SK-N-MC (cell line): Measurements from ENCODE around the gene SNRPD3.

Experiments
- DNase-seq: peaks from one replicate; pipeline ENCODE4 v3.0.0-alpha.2; 2011; ENCODE audit warnings: low read depth, low spot score
- H3K27ac ChIP-seq: fragments of 200-600 bp; sonication (generic); 2 replicates; pipeline ENCODE4 v1.5.1; 2016; ENCODE audit warnings: mixed run types
- H3K36me3 ChIP-seq: fragments of 200-600 bp; sonication (generic); 2 replicates; pipeline ENCODE4 v1.6.1; 2017; ENCODE audit warnings: antibody characterized with exemption, low read length, mixed read lengths; ENCODE audit not compliant: insufficient read depth
- H3K4me3 ChIP-seq: fragments of 200-600 bp; sonication (generic); 2 replicates; pipeline ENCODE4 v1.5.1; 2016
- H3K9ac ChIP-seq: fragments of 200-600 bp; sonication (generic); 2 replicates; pipeline ENCODE4 v1.8.0; 2017; ENCODE audit warnings: mixed run types, mixed read lengths; ENCODE audit not compliant: insufficient read length
- H3K9me3 ChIP-seq: fragments of 200-600 bp; sonication (generic); 2 replicates; pipeline ENCODE4 v1.6.1; 2017; ENCODE audit warnings: low read depth, mild to moderate bottlenecking, antibody characterized with exemption, low read length, moderate library complexity, mixed read lengths
- EZH2 ChIP-seq: fragments of 200-600 bp; sonication (generic); IDR thresholded peaks from one replicate; pipeline ENCODE4 v1.6.1; 2017; ENCODE audit warnings: antibody characterized with exemption
- FOXP2 ChIP-seq: optimal IDR thresholded peaks from 2 replicates; pipeline ENCODE3; 2011; ENCODE audit warnings: mild to moderate bottlenecking, moderate library complexity; ENCODE audit not compliant: insufficient read depth; ENCODE audit errors: extremely low read length, control extremely low read depth
- POLR2AphosphoS5 ChIP-seq: IDR thresholded peaks from 2 replicates; pipeline ENCODE4 v1.6.1; 2012; ENCODE audit warnings: mild to moderate bottlenecking, low read depth, low read length, borderline replicate concordance

The SNRPD3 gene

GRCh38 chr22:24553597-24554312 lies 2.0 kb upstream of the SNRPD3 start:
- no peak for DNase-seq

GRCh38 chr22:24554313-24555164 lies 1.3 kb upstream of the SNRPD3 start, which contains the start of gene GUCD1:
Gene GUCD1 (minus strand): TSS chr22:24555138. CDS start chr22:24554991, 147 bp downstream.
- Histone ChIP-seq H3K9ac (peak within 1 kb of the TSS; percentile 100), H3K36me3 (peaks cover 25% of the 10 kb centered on the region), H3K4me3 (peak within 1 kb of the TSS; percentile 100), H3K27ac (peak within 1 kb of the TSS; percentile 96), H3K9me3 (no peaks in the 10 kb centered on the region)
- peak; percentile 53; the same call in 1 of the 2 replicates for TF ChIP-seq POLR2AphosphoS5
- no peak for TF ChIP-seq EZH2
- no peak for TF ChIP-seq FOXP2
- no peak for DNase-seq

More at GRCh38 chr22:24553597-24554312, 2.0 kb upstream of the SNRPD3 start:
- Histone ChIP-seq H3K9ac (peak overlapping the region; percentile 92), H3K9me3 (no peaks in the 10 kb centered on the region), H3K4me3 (peak overlapping the region; percentile 100), H3K36me3 (peaks cover 17% of the 10 kb centered on the region), H3K27ac (no peak overlapping the region)
- no peak for TF ChIP-seq FOXP2
- TF ChIP-seq POLR2AphosphoS5 = no peak
- no peak for TF ChIP-seq EZH2

DNA sequence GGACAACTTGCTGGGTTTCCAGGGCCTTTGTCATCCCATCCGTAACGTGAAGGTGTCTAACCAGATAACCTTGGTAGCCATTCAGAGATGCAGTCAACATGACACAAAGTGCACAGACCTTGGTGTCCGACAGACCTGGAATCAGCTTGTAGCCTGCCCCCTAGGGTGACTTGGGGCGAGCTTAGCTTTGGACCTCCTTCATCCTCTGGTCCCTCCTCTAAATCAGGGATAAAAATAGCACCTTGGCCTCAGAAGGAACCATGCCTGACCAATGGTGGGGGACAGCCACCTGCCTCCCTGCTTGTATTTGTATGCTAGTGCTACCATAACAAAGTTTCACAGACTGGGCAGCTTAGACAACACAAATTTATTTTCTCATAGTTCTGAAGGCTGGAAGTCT lies 3.7 kb downstream of the SNRPD3 start:
- Histone ChIP-seq H3K27ac (no peak overlapping the region), H3K9me3 (no peaks in the 10 kb centered on the region), H3K4me3 (no peak overlapping the region), H3K36me3 (peaks cover 62% of the 10 kb centered on the region), H3K9ac (no peak overlapping the region)
- DNase-seq = no peak
- TF ChIP-seq FOXP2 (no peak), EZH2 (no peak), POLR2AphosphoS5 (no peak)

DNA sequence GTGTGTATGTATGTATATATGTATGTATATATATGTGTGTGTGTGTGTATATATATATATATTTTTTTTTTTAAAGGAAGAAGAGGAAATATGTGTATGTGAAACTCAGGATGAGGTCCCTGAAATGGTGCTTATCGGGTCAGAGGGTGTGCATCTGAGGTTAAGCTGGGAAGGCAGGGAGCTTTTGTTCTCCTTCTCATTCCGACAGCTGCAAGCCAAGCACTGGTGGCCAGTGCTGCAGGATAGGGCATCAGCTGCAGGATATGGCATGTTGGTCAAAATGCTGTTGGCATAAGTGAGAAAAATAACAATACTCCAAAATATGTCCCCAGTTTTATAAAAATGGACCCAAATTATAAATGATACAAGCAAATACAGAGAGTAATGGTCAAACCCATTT lies 7.4 kb downstream of the SNRPD3 start:
- Histone ChIP-seq H3K9me3 (no peaks in the 10 kb centered on the region), H3K36me3 (peaks cover 74% of the 10 kb centered on the region), H3K4me3 (no peak overlapping the region), H3K27ac (no peak overlapping the region), H3K9ac (no peak overlapping the region)
- TF ChIP-seq FOXP2 = no peak
- no peak for TF ChIP-seq POLR2AphosphoS5
- TF ChIP-seq EZH2 = no peak
- DNase-seq = no peak

DNA sequence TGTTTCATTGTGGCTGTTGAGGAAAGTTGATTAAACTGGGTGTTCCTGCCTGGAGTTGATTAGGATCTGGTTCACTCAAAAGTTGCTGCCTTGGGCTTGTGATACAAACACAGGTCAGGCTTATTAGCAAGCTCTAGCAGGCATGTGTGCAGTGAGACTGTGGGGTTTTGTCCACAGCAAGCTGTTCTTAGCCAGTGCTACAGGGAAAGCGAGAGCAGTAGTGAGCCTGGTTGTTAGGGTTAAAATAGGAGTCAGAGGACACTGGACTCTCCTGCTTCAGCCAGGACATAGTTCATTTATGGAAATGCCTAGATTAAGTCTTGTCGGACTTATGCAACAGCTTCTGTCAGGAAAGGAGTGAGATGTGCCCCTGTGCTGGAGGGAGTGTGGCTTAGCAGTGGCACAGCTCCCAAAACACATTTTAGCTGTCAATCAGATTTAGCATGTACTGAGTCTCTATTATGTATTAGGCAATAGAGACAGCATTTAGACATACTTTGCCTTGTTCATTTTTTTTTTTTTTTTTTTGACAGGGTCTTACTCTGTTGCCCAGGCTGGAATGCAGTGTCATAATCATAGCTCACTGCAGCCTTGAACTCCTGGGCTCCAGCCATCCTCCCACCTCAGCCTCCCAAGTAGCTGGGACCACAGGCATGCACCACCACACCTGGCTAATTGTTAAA lies 8.7 kb downstream of the SNRPD3 start:
- TF ChIP-seq POLR2AphosphoS5 (no peak), EZH2 (no peak), FOXP2 (no peak)
- H3K9ac ChIP-seq = no peak overlapping the region
- no peaks in the 10 kb centered on the region for H3K9me3 ChIP-seq
- no peak overlapping the region for H3K27ac ChIP-seq
- DNase-seq = no peak
- no peak overlapping the region for H3K4me3 ChIP-seq
- H3K36me3 ChIP-seq = peaks cover 69% of the 10 kb centered on the region

DNA sequence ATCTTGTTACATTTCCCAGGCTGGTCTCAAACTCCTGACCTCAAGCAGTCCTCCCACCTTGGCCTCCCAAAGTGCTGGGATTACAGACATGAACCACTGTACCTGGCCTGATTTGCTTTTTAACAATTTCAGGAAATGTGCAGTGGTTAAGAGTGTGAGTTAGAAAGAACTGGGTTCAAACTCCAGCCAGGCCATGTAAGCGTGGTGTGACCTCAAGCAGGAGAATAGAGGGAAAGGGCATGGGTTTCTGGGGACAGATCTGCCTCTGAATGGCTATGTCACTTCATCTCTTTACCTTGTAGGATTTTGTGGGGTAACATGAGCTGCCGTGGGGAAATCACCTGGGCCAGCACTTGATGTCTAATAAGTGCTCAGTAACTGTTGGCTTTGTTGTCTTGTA lies 9.3 kb downstream of the SNRPD3 start:
- no peak for TF ChIP-seq EZH2
- DNase-seq = no peak
- peaks cover 71% of the 10 kb centered on the region for H3K36me3 ChIP-seq
- H3K9me3 ChIP-seq = no peaks in the 10 kb centered on the region
- no peak overlapping the region for H3K9ac ChIP-seq
- no peak overlapping the region for H3K4me3 ChIP-seq
- H3K27ac ChIP-seq = no peak overlapping the region

DNA sequence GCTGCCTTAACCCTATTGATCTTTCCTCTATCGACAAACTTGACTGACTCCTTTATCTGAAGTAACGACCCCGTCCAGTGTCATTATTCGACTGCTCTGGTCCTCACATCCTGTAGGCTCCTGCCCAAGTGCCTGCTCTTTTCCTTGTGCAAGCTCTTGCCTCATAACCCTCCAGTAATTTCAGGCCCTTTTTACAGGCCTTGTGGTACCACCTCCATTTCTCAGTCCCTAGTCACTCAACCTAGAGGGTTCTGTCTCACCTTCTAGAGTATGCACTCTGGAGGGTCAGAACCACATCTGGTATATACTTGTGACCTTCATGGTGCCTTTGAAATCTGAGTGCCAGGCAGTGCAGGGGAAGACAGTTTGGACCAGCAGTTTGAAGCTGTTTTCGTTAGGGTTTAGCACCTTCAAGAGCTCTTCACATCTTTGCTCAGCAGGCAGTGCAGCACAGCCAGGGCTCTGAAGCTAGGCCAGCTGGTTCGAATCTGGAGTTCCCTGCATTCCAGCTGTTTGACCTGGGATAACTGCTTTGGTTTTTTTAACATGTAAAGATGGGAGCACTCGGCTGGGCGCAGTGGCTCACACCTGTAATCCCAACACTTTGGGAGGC lies 11.2 kb downstream of the SNRPD3 start:
- H3K36me3 ChIP-seq = peaks cover 76% of the 10 kb centered on the region
- no peak for DNase-seq
- H3K4me3 ChIP-seq = no peak overlapping the region
- no peak overlapping the region for H3K27ac ChIP-seq
- no peaks in the 10 kb centered on the region for H3K9me3 ChIP-seq
- H3K9ac ChIP-seq = no peak overlapping the region
- no peak for TF ChIP-seq POLR2AphosphoS5
- no peak for TF ChIP-seq FOXP2
- no peak for TF ChIP-seq EZH2

- Histone ChIP-seq H3K9me3 (no peaks in the 10 kb centered on the region), H3K27ac (no peak overlapping the region), H3K4me3 (no peak overlapping the region), H3K36me3 (peaks cover 76% of the 10 kb centered on the region), H3K9ac (no peak overlapping the region)
- TF ChIP-seq FOXP2 (no peak), EZH2 (no peak), POLR2AphosphoS5 (no peak)
- no peak for DNase-seq
Observed at GRCh38 chr22:24567668-24568067, 11.9 kb downstream of the SNRPD3 start.
